Chondrocyte (in vitro differentiated cells): ENCODE results near the gene CPB1. TPM values are rescaled to one million over a fixed set of nuclear protein-coding genes. Genes with fewer than 3 reads are reported as not detected.

Experiments used
- DNase-seq: peaks from one replicate; pipeline ENCODE4 v3.0.0; 2021; ENCODE audit warnings: mixed read lengths, low spot score
- H3K27ac Mint-ChIP-seq: one replicate; pipeline ENCODE4 v1.8.0; 2021; ENCODE audit warnings: mild to moderate bottlenecking, moderate library complexity, mixed read lengths; ENCODE audit not compliant: unreplicated experiment
- H3K27me3 Mint-ChIP-seq: 2 replicates; pipeline ENCODE4 v1.8.0; 2021; ENCODE audit warnings: low read depth, mixed read lengths
- H3K36me3 Mint-ChIP-seq: 2 replicates; pipeline ENCODE4 v1.8.0; 2021; ENCODE audit warnings: low read depth, mixed read lengths
- H3K4me1 Mint-ChIP-seq: 2 replicates; pipeline ENCODE4 v1.8.0; 2021; ENCODE audit warnings: low read depth, mild to moderate bottlenecking, mixed read lengths
- H3K4me3 Mint-ChIP-seq: one replicate; pipeline ENCODE4 v1.8.0; 2021; ENCODE audit warnings: mild to moderate bottlenecking, moderate library complexity, mixed read lengths; ENCODE audit not compliant: unreplicated experiment
- H3K9me3 Mint-ChIP-seq: 2 replicates; pipeline ENCODE4 v1.8.0; 2021; ENCODE audit warnings: low read depth, mixed read lengths
- total RNA-seq: library from RNA; stranded (reverse); gene quantifications from 3 replicates; pipeline ENCODE4 v1.2.1, GENCODE V29; 2021
- TF ChIP-seq, protein P1 (sequence below): fragments of 200-600 bp; sonication (generic); IDR thresholded peaks from 2 replicates; pipeline ENCODE4 v1.5.0; 2021; ENCODE audit warnings: antibody characterized with exemption, mild to moderate bottlenecking, moderate library complexity

The CPB1 gene
- total RNA-seq, 1 donor from 2014 or later = not detected

DNA sequence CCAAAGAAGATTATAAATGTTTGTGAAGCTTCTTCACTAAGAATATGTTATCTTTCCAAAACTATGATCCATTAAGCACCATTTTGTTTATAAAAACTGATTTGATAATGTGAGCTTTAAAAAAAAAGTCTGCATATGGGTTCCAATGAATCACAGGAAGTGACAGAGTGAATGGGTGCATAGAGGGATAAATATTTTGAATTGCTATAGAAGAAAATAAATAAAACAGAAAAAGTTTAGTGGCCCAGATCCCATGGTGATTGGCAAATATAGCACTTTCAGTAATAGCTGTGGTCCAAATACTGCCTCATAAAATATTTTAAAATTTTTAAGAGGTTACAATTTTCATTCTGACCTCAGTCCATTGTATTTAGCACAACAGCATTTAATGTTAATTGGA is 56.6 kb downstream of the CPB1 start:
- H3K4me3 Mint-ChIP-seq = no peak overlapping the region
- no peaks in the 10 kb centered on the region for H3K36me3 Mint-ChIP-seq
- H3K27me3 Mint-ChIP-seq = no peaks in the 10 kb centered on the region
- no peak for DNase-seq
- H3K27ac Mint-ChIP-seq = no peak overlapping the region
- TF ChIP-seq, protein P1, sequence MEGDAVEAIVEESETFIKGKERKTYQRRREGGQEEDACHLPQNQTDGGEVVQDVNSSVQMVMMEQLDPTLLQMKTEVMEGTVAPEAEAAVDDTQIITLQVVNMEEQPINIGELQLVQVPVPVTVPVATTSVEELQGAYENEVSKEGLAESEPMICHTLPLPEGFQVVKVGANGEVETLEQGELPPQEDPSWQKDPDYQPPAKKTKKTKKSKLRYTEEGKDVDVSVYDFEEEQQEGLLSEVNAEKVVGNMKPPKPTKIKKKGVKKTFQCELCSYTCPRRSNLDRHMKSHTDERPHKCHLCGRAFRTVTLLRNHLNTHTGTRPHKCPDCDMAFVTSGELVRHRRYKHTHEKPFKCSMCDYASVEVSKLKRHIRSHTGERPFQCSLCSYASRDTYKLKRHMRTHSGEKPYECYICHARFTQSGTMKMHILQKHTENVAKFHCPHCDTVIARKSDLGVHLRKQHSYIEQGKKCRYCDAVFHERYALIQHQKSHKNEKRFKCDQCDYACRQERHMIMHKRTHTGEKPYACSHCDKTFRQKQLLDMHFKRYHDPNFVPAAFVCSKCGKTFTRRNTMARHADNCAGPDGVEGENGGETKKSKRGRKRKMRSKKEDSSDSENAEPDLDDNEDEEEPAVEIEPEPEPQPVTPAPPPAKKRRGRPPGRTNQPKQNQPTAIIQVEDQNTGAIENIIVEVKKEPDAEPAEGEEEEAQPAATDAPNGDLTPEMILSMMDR = no peak
- no peaks in the 10 kb centered on the region for H3K9me3 Mint-ChIP-seq
- peaks cover 15% of the 10 kb centered on the region for H3K4me1 Mint-ChIP-seq

DNA sequence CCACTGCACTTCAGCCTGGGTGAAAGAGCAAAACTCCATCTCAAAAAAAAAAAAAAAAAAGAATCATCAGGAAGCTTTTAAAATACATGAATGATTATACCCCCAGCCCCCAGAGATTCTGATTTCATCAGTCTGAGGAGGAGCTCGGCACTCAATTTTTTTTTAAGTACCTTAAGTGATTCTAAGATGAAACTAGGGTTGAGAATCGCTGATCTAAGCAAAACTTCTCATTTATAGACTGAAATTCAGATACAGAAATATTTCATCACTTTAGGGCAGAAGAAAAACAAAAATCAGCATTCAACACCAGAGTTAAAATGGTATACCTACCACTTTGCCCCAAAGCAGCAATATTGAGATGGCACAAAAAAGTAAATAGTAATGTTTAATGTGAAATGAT is 62.2 kb downstream of the CPB1 start:
- H3K4me1 Mint-ChIP-seq = no peaks in the 10 kb centered on the region
- DNase-seq = no peak
- TF ChIP-seq, protein P1 = no peak
- H3K36me3 Mint-ChIP-seq = peaks cover 8% of the 10 kb centered on the region
- H3K27me3 Mint-ChIP-seq = no peaks in the 10 kb centered on the region
- H3K4me3 Mint-ChIP-seq = no peak overlapping the region
- peaks cover 13% of the 10 kb centered on the region for H3K9me3 Mint-ChIP-seq
- H3K27ac Mint-ChIP-seq = no peak overlapping the region

DNA sequence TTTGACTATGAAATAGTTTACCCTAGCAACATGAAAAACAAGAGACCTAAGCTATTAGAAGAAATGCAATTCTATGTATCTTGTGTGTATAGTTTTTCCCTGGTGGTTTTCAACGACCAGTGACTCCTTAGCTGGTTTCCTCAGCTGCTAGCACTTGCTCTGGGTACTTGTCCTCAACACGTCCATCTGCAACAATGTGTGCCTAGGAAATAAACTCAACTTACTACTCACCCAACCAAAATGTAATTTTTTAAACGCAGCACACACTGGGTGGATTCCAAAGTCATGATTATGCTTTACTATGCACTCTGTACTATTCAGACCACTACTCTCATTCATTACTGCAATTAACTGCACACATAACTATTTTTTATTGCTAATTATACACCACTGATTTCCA is 68.5 kb downstream of the CPB1 start:
- no peaks in the 10 kb centered on the region for H3K4me1 Mint-ChIP-seq
- TF ChIP-seq, protein P1 = no peak
- no peak for DNase-seq
- peaks cover 8% of the 10 kb centered on the region for H3K36me3 Mint-ChIP-seq
- no peak overlapping the region for H3K27ac Mint-ChIP-seq
- peaks cover 13% of the 10 kb centered on the region for H3K9me3 Mint-ChIP-seq
- H3K4me3 Mint-ChIP-seq = no peak overlapping the region
- H3K27me3 Mint-ChIP-seq = no peaks in the 10 kb centered on the region

DNA sequence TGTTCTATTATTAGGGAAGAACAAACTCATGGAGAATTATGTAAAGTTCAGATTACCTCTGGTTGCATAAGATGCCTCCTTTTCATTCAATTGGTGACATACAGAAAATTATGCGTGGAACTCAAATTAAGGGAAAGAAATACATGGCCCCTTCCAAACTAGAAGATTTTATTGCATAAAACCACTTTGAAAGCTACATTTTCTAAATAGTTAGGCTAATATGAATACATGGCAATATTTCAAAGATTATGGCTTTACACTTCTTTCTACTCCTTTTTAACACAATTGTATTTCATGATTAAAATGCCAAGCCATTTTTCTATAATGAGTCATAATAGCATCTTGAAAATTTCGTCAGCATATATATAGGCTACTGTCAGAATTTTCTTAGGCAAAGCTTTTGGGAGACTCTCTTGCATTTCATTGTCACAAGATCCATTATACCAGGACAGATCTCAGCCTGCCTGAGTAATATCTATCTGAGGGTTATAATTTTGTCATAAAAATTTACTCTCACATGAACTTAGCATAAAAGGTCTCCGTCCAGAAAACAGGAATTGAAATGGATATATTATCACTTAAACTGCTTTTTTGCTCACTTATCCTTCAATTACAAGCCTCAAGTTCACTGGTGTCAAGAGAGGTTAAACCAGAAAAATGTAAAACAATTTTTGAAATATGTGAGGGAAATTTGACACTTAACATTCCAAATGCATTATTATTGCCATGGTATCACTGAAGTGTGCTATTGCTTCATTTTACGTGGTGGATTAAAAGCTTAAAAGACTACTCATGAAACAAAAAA is 74.6 kb downstream of the CPB1 start:
- H3K9me3 Mint-ChIP-seq = no peaks in the 10 kb centered on the region
- peak overlapping the region; percentile 14 for H3K4me3 Mint-ChIP-seq
- DNase-seq = no peak
- TF ChIP-seq, protein P1 = no peak
- peaks cover 23% of the 10 kb centered on the region for H3K4me1 Mint-ChIP-seq
- H3K36me3 Mint-ChIP-seq = no peaks in the 10 kb centered on the region
- peak overlapping the region; percentile 92 for H3K27ac Mint-ChIP-seq
- H3K27me3 Mint-ChIP-seq = peaks cover 6% of the 10 kb centered on the region

DNA sequence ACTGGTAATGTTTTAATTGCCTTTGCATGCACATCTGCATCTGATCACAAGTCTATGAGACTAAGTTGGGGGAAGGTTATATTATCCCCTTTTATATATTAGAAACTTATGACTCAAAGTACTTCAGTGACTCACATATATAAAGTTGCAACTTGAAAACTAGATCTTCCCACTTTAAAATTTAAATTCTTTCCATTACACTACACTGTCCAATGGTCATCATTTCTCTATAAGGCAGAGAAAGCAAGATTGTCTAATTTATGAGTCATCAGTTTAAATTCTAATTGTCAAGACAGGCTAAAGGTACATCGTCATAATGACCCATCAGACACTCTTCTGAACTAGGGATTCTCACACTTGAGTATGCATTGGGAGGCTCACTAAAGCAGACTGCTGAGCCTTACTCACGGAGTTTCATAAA is 75.4 kb downstream of the CPB1 start:
- TF ChIP-seq, protein P1 = no peak
- DNase-seq = no peak
- peaks cover 23% of the 10 kb centered on the region for H3K4me1 Mint-ChIP-seq
- H3K4me3 Mint-ChIP-seq = no peak overlapping the region
- no peaks in the 10 kb centered on the region for H3K36me3 Mint-ChIP-seq
- H3K27me3 Mint-ChIP-seq = peaks cover 8% of the 10 kb centered on the region
- peak overlapping the region; percentile 92 for H3K27ac Mint-ChIP-seq
- no peaks in the 10 kb centered on the region for H3K9me3 Mint-ChIP-seq
